WTC11 (cell line): ENCODE data around the gene MTERF4. TPM values are rescaled to one million over a fixed set of nuclear protein-coding genes. Genes with fewer than 3 reads are reported as not detected.

Experiments used
- ATAC-seq: fragments of 200-7000 bp; cut with Tn5 transposase; 2 replicates; pipeline ENCODE4 v1.10.0; 2021; ENCODE audit warnings: mild to moderate bottlenecking, moderate library complexity
- CTCF ChIA-PET: fragments of 300-600 bp; sonication (Branson Sonifier 250); formaldehyde crosslinking; loops from one replicate; lab custom pipeline; 2021; ENCODE audit warnings: antibody characterized with exemption; lab: Charles Lee
- POLR2A ChIA-PET: fragments of 350-600 bp; sonication (Branson Sonifier 250); formaldehyde crosslinking; loops from one replicate; lab custom pipeline; 2021; ENCODE audit warnings: antibody characterized with exemption; lab: Charles Lee
- DNase-seq: peaks from one replicate; pipeline ENCODE4 v3.0.0; 2021; ENCODE audit warnings: low spot score
- H3K27ac Mint-ChIP-seq: 2 replicates; pipeline ENCODE4 v1.8.0; 2021; ENCODE audit warnings: mixed read lengths
- H3K27me3 Mint-ChIP-seq: 2 replicates; pipeline ENCODE4 v1.8.0; 2021; ENCODE audit warnings: low read depth, mild to moderate bottlenecking, moderate library complexity, mixed read lengths
- H3K36me3 Mint-ChIP-seq: 2 replicates; pipeline ENCODE4 v1.8.0; 2021; ENCODE audit warnings: mixed read lengths
- H3K4me1 Mint-ChIP-seq: 2 replicates; pipeline ENCODE4 v1.8.0; 2022; ENCODE audit warnings: mixed read lengths
- H3K4me3 Mint-ChIP-seq: 2 replicates; pipeline ENCODE4 v1.8.0; 2021; ENCODE audit warnings: mild to moderate bottlenecking, moderate library complexity, mixed read lengths
- H3K9me3 Mint-ChIP-seq: 2 replicates; pipeline ENCODE4 v1.8.0; 2021; ENCODE audit warnings: mixed read lengths
- ARID4B ChIP-seq: sonication (generic); formaldehyde crosslinking; IDR thresholded peaks from 2 replicates; pipeline ENCODE4 v1.8.0; 2023; ENCODE audit warnings: missing genetic modification reagents, mild to moderate bottlenecking, borderline replicate concordance
- ERG ChIP-seq: fragments of 250-450 bp; sonication (Bioruptor Pico); IDR thresholded peaks from 2 replicates; pipeline ENCODE4 v1.8.0; 2021; ENCODE audit warnings: mild to moderate bottlenecking
- ETV6 ChIP-seq: sonication (generic); formaldehyde crosslinking; IDR thresholded peaks from 2 replicates; pipeline ENCODE4 v1.8.1; 2022; ENCODE audit warnings: mild to moderate bottlenecking, missing genetic modification reagents
- FOXP4 ChIP-seq: sonication (generic); formaldehyde crosslinking; IDR thresholded peaks from 2 replicates; pipeline ENCODE4 v1.8.0; 2022; ENCODE audit warnings: mild to moderate bottlenecking, missing genetic modification reagents
- HMGA2 ChIP-seq: fragments of 250-450 bp; sonication (Bioruptor Pico); IDR thresholded peaks from 2 replicates; pipeline ENCODE4 v1.4.0; 2021; ENCODE audit warnings: mild to moderate bottlenecking, moderate library complexity
- HMGXB4 ChIP-seq: sonication (generic); formaldehyde crosslinking; IDR thresholded peaks from 2 replicates; pipeline ENCODE4 v1.8.1; 2023; ENCODE audit warnings: mild to moderate bottlenecking, moderate library complexity, missing genetic modification reagents
- IRF1 ChIP-seq: sonication (generic); formaldehyde crosslinking; IDR thresholded peaks from 2 replicates; pipeline ENCODE4 v1.8.0; 2023; ENCODE audit warnings: missing genetic modification reagents
- MAX ChIP-seq: sonication (generic); formaldehyde crosslinking; IDR thresholded peaks from 2 replicates; pipeline ENCODE4 v1.8.0; 2022; ENCODE audit warnings: mild to moderate bottlenecking, missing genetic modification reagents
- MLX ChIP-seq: sonication (generic); formaldehyde crosslinking; IDR thresholded peaks from 2 replicates; pipeline ENCODE4 v1.8.1; 2023; ENCODE audit warnings: mild to moderate bottlenecking, missing genetic modification reagents, moderate library complexity
- MYBL2 ChIP-seq: sonication (generic); formaldehyde crosslinking; IDR thresholded peaks from 2 replicates; pipeline ENCODE4 v1.8.1; 2023; ENCODE audit warnings: mild to moderate bottlenecking, moderate library complexity, missing genetic modification reagents
- NFE2L1 ChIP-seq: sonication (generic); formaldehyde crosslinking; IDR thresholded peaks from 2 replicates; pipeline ENCODE4 v1.8.1; 2023; ENCODE audit warnings: missing genetic modification reagents
- RORB ChIP-seq: fragments of 250-450 bp; sonication (Bioruptor Pico); IDR thresholded peaks from 2 replicates; pipeline ENCODE4 v1.9.0; 2021; ENCODE audit warnings: mild to moderate bottlenecking
- ZBTB21 ChIP-seq: sonication (generic); formaldehyde crosslinking; IDR thresholded peaks from 2 replicates; pipeline ENCODE4 v1.8.1; 2023; ENCODE audit warnings: mild to moderate bottlenecking, missing genetic modification reagents, borderline replicate concordance
- ZNF121 ChIP-seq: sonication (generic); formaldehyde crosslinking; IDR thresholded peaks from 2 replicates; pipeline ENCODE4 v1.8.0; 2023; ENCODE audit warnings: missing genetic modification reagents
- ZNF263 ChIP-seq: sonication (generic); formaldehyde crosslinking; IDR thresholded peaks from 2 replicates; pipeline ENCODE4 v1.8.1; 2022; ENCODE audit warnings: low read depth, mild to moderate bottlenecking, moderate library complexity, missing genetic modification reagents
- ZNF317 ChIP-seq: sonication (generic); formaldehyde crosslinking; IDR thresholded peaks from 2 replicates; pipeline ENCODE4 v1.8.1; 2023; ENCODE audit warnings: low read depth, mild to moderate bottlenecking, moderate library complexity, missing genetic modification reagents, borderline replicate concordance
- ZNF396 ChIP-seq: fragments of 250-450 bp; sonication (Bioruptor Pico); IDR thresholded peaks from 2 replicates; pipeline ENCODE4 v1.8.0; 2021; ENCODE audit warnings: mild to moderate bottlenecking, moderate library complexity, borderline replicate concordance
- ZSCAN18 ChIP-seq: fragments of 250-450 bp; sonication (Bioruptor Pico); IDR thresholded peaks from 2 replicates; pipeline ENCODE4 v2.1.2; 2022; ENCODE audit warnings: mild to moderate bottlenecking, moderate library complexity
- total RNA-seq: library from RNA; stranded (reverse); gene quantifications from 3 replicates; pipeline ENCODE4 v1.2.3, GENCODE V29; 2021

MTERF4 gene
- total RNA-seq, 1 experiment from 2014 or later = 23.3 TPM

GRCh38 chr2:241066893-241067341, 35.2 kb downstream of the MTERF4 start (continued):
- TF ChIP-seq ZSCAN18 (CRISPR knock-in tag) = no peak
- peak; percentile 52; the same call in 1 of the 2 replicates for TF ChIP-seq ARID4B (CRISPR knock-in tag)
- TF ChIP-seq RORB (CRISPR knock-in tag) = no peak
- TF ChIP-seq MAX (CRISPR knock-in tag) = no peak; the same call in 1 of the 2 replicates
- TF ChIP-seq FOXP4 (CRISPR knock-in tag) = peak; percentile 88; the same call in 1 of the 2 replicates
- peak; percentile 18; the same call in 1 of the 2 replicates for TF ChIP-seq ZNF121
- no peak for TF ChIP-seq MLX (CRISPR knock-in tag)

GRCh38 chr2:241066171-241066892, 35.8 kb downstream of the MTERF4 start:
- ATAC-seq (no peak), DNase-seq (no peak)
- CTCF ChIA-PET = interaction anchor here (1.0 to 4.6 kb wide), 11 partner anchors 11 to 215 kb away, joined by 3 to 20 read pairs (median 5); no protein-coding TSS in a partner anchor
- Mint-ChIP-seq H3K9me3 (no peaks in the 10 kb centered on the region), H3K4me3 (no peak overlapping the region), H3K4me1 (no peaks in the 10 kb centered on the region), H3K27me3 (no peaks in the 10 kb centered on the region), H3K36me3 (no peaks in the 10 kb centered on the region), H3K27ac (no peak overlapping the region)
- POLR2A ChIA-PET = interaction anchor here (0.9 kb wide), 1 partner anchor 8 kb away, joined by 3 read pairs; no protein-coding TSS in a partner anchor
- TF ChIP-seq ETV6 (CRISPR knock-in tag) (no peak), MYBL2 (CRISPR knock-in tag) (no peak), ZNF317 (no peak), NFE2L1 (CRISPR knock-in tag) (no peak), IRF1 (CRISPR knock-in tag) (no peak), ERG (no peak), MLX (CRISPR knock-in tag) (no peak), ZNF396 (no peak), HMGA2 (CRISPR knock-in tag) (no peak), ZBTB21 (CRISPR knock-in tag) (no peak), HMGXB4 (CRISPR knock-in tag) (no peak), ZNF263 (CRISPR knock-in tag) (no peak)
